Adrenal gland (tissue), 5 donors: ENCODE measurements around the gene AMBRA1.

Experiments
- POLR2A ChIP-seq, 2 donors: fragments of 450-650 bp; IDR thresholded peaks; one replicate each; pipeline ENCODE4 v1.6.1; 2017; ENCODE audit warnings: antibody characterized with exemption in 2 of 2, mild to moderate bottlenecking in 2 of 2, moderate library complexity in 1 of 2
- TF ChIP-seq, protein P1 (sequence below), 6 experiments: fragments of 450-650 bp in 4 of 6; fragments of 200-600 bp in 2 of 6; sonication (generic) in 1 of 6; IDR thresholded peaks; 1 replicate in 5 of 6; 2 replicates in 1 of 6; pipeline versions ENCODE4 v1.5.1 to v1.8.0; 2016 to 2021; ENCODE audit warnings: antibody characterized with exemption in 6 of 6, mild to moderate bottlenecking in 2 of 6, moderate library complexity in 1 of 6
- donor health status: DM: no; HTN: no; CAD: no.

DNA sequence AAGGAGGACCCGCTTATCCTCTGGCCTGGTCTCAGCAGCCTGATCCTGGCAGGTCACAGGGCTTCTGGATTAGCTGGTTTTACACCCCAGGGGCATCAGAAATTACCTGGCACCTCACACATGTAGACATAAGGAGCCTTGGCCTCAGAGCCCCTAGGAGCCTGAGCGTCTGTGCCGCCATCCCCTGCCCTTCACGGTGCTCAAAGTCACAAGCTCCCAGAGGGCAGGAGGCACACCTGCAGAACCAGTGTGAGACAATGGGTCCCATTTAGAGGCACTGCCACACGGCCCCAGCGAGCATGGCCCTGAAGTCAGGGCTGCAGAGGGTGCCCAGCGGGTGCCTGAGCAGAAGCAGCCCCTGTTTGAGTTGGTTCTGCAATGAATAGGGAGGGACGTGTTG, 242.7 kb downstream of the AMBRA1 start:
- TF ChIP-seq, protein P1, sequence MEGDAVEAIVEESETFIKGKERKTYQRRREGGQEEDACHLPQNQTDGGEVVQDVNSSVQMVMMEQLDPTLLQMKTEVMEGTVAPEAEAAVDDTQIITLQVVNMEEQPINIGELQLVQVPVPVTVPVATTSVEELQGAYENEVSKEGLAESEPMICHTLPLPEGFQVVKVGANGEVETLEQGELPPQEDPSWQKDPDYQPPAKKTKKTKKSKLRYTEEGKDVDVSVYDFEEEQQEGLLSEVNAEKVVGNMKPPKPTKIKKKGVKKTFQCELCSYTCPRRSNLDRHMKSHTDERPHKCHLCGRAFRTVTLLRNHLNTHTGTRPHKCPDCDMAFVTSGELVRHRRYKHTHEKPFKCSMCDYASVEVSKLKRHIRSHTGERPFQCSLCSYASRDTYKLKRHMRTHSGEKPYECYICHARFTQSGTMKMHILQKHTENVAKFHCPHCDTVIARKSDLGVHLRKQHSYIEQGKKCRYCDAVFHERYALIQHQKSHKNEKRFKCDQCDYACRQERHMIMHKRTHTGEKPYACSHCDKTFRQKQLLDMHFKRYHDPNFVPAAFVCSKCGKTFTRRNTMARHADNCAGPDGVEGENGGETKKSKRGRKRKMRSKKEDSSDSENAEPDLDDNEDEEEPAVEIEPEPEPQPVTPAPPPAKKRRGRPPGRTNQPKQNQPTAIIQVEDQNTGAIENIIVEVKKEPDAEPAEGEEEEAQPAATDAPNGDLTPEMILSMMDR (IDR thresholded peaks at IDR 0.05): no peak
- no peak for TF ChIP-seq POLR2A (IDR thresholded peaks at IDR 0.05)
